Tibial nerve (tissue), 4 donors: ENCODE results near the gene DGKK.

Experiments
- CTCF ChIP-seq, 5 experiments: fragments of 200-600 bp in 3 of 5; fragments of 450-650 bp in 2 of 5; sonication (generic) in 3 of 5; IDR thresholded peaks; one replicate each; pipeline ENCODE4 v1.5.1; 2016 to 2019; ENCODE audit warnings: antibody characterized with exemption in 5 of 5, mild to moderate bottlenecking in 3 of 5, moderate library complexity in 2 of 5
- EP300 ChIP-seq, 2 donors: sonication (generic); formaldehyde crosslinking; IDR thresholded peaks; one replicate each; pipeline ENCODE4 v1.6.1; 2017; ENCODE audit warnings: antibody characterized with exemption in 2 of 2, mild to moderate bottlenecking in 1 of 2

DNA sequence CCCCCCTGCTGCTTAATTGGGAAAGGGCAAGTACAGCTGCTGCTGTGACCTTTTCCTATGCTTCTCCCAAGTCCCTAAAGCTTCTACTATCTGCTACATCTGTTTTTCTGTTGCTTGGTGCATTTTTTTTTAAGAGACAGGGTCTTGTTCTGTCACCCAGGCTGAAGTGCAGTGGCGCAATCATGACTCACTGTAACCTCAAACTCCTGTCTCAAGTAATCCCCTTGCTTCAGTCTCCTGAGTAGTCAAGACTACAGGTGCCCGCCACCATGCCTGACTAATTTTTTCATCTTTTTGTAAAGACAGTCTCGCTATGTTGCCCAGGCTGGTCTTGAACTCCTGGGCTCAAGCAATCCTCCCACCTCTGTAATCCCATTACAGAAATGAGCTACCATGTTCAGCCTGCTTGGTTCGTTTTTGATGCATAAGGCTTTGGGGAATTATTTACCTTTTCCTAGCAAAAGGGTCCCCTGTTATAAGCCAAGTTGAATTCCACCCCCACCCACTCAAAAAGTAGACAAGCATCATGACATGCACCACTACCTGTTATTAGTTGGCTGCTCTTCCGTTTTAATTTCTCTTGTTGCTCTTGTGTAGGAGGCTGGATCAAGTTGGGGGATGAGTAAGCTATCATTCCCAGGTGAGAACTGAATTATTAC is 39.6 kb downstream of the DGKK start:
- TF ChIP-seq CTCF (IDR thresholded peaks at IDR 0.05) (no peak), EP300 (IDR thresholded peaks at IDR 0.05) (no peak)
